Activated gamma-delta T cell (primary cell): ENCODE measurements around the gene ERCC5.

Experiments used
- DNase-seq: peaks from one replicate; lab custom pipeline; 2025; lab: John Stamatoyannopoulos, UW

Gene ERCC5

GRCh38 chr13:102881819-102882686, 36.2 kb downstream of the ERCC5 start:
- no peak for DNase-seq

GRCh38 chr13:102892503-102892902, 46.7 kb downstream of the ERCC5 start:
- no peak for DNase-seq

GRCh38 chr13:102897371-102898138, 51.7 kb downstream of the ERCC5 start:
- no peak for DNase-seq

- no peak for DNase-seq
Measured at GRCh38 chr13:102900193-102900608, 54.4 kb downstream of the ERCC5 start.

- DNase-seq = no peak
Measured at GRCh38 chr13:102901056-102901455, 55.2 kb downstream of the ERCC5 start.

GRCh38 chr13:102901615-102902305, 55.9 kb downstream of the ERCC5 start:
- no peak for DNase-seq

GRCh38 chr13:102902789-102903347, 57.0 kb downstream of the ERCC5 start:
- no peak for DNase-seq

GRCh38 chr13:102903659-102904407, 58.0 kb downstream of the ERCC5 start:
- DNase-seq = no peak

- DNase-seq = no peak
Measured at GRCh38 chr13:102904408-102904862, 58.6 kb downstream of the ERCC5 start.

GRCh38 chr13:102905905-102906771, 60.3 kb downstream of the ERCC5 start:
- no peak for DNase-seq

- DNase-seq = no peak
Measured at GRCh38 chr13:102907016-102907756, 61.4 kb downstream of the ERCC5 start.

- no peak for DNase-seq
Measured at GRCh38 chr13:102907886-102908515, 62.2 kb downstream of the ERCC5 start.

- DNase-seq = no peak
Measured at GRCh38 chr13:102909971-102910370, 64.1 kb downstream of the ERCC5 start.

- no peak for DNase-seq
Measured at GRCh38 chr13:102911336-102911735, 65.5 kb downstream of the ERCC5 start.

- no peak for DNase-seq
Measured at GRCh38 chr13:102912599-102912998, 66.8 kb downstream of the ERCC5 start.

GRCh38 chr13:102913914-102914313, 68.1 kb downstream of the ERCC5 start:
- no peak for DNase-seq

GRCh38 chr13:102914339-102914930, 68.6 kb downstream of the ERCC5 start:
- DNase-seq = no peak

GRCh38 chr13:102915393-102915930, 69.6 kb downstream of the ERCC5 start:
- no peak for DNase-seq
